GM19351 (cell line): ENCODE measurements around the gene NBL1.

Experiments used
- ATAC-seq: cut with Tn5 transposase; IDR thresholded peaks from one replicate; pipeline ENCODE4 v1.9.1; 2021; ENCODE audit warnings: mild to moderate bottlenecking, moderate library complexity; ENCODE audit not compliant: unreplicated experiment

NBL1 gene

DNA sequence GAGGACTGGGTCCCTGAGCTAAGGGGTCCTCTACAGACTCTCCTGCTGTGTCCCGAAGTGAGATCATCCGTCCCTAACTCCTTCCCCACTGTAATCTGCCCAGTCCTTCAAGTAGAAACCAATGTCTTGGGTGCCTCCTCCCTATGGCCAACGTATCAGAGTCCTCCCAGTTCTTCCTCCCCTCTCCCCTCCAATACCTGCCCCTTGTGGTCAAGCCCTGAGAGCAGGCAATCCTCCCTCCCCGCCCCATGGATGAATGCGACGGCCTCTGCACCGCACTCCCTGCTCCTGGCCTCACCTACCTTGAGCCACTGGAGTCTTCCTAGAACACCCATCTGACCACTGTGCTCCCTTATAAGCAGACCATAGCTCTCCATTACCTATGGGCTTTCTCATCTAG lies 51.7 kb downstream of the NBL1 start:
- ATAC-seq = no peak

DNA sequence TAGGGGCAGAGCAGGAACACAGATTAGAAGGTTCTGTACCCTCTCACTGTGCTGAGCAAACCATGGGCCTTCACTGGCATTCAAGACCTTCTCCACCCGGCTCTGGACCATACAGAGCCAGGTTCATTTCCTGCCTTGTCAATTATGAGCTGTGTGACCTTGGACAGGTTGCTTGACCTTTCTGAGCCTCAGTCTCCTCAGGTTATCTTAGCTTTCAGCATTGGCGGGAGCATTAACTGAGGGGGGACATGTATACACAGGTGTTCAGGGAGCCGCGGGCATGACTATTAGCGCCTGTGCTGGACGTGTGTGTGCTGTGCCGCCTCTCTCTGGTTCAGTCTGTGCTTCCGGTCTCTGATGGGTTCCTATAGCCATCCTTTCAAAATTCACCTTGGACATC lies 52.7 kb downstream of the NBL1 start:
- no peak for ATAC-seq

DNA sequence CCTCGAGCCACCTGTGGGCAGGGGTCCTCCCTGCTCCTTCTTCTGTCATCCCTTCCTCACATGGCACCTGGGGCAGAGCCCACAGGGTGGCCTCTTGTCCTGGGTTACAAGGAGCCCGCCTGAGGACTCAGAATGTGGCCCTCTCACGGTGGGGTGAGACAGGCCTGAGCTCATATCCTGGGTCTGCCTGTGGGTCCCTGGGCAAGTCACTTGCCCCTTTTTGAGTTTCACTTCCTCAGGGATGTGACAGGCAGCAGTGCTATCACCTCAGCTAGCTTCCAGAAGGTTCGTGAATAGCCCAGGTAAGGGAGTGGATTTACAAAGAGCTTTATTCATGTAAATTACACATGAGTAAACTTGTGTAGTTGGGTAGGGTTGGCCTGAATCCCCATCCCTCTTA lies 54.1 kb downstream of the NBL1 start:
- no peak for ATAC-seq

DNA sequence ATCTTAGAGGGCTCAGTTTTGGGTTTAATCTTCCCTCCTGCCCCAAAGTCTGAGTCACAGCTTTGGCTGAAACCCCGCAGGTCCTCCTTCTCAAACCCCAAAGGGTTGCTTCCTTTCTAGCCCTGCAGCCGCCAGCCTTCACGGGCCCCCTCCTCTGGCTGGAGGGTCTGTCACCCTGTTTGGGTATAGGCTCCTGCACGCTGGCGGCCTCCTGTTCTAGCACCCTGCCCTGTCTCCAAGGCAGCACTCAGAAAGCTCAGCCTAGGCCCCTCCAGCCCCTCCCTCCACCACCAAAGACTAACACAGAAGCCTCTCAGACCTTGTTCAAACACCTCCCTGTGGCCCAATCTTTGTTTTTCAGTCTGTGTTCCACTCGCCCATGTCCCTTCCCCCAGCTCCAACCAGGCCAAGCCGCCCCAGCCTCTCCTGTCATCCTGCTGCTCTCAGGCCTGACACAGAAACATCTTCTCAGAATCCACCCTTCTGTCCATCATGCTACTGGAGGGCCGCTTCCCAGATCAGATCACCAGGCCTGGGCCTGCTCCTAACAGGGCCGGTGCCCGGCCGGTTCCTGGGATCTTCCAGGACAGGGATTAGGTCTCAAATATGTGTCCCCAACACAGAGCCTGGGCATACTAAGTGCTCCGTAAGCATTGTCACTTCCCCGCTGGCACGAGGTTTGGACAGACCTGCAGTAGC lies 56.1 kb downstream of the NBL1 start:
- ATAC-seq = no peak

DNA sequence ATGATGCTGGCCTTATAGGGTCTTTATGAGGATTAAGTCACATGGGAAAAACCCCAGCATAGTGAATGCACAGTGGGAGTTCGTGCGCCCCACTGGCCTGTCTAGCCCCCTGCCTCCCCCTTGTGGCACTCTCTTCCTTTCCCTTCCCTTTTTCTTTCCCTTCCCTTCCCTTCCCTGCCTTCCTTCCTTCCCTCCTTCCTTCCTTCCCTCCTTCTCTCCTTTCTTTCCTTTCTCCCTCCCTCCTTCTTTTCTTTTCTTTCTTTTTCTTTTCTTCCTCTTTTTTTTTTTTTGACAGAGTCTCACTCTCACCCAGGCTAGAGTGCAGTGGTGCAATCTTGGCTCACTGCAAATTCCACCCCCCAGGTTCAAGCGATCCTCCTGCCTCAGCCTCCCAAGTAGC lies 59.2 kb downstream of the NBL1 start:
- no peak for ATAC-seq

DNA sequence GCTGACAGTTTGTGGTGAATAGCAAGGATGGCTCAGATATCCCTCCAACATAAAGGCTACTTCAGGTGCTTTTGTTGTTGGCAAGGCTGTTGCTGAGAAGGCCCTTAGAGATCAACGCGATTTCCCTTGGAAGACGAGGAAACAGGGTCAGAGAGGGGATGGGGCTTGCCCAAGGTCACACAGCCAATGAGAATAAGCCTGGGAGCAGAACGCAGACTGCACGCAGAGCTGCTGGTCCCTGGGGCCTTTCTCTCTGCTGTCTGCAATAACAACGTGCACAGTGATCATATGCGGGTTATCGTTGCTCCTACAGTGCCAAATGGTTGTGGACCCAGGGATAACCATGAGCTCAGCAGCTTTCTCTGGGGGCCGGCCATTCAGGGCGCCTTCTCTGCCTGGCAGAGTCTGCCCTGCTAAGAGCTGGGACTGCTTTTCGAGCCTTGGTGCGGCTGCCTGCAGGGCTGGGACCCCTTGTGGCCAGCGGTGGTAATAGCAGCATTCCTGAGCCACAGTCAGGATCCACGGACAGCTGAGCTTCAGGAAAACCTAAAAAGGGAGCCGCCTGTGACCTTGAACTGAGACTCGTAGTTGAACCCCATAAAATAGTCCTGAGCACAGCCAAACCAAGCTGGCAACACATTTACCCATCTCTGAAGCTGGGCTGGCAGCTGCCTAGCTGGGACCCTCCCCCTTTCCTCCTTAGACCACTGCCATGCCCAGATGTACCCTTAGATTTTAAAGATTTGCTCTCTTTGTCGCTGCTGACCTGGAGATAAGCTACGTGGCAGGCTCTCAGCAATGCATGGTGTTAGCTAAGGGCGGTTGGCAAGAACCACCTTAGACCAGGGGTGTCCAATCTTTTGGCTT lies 60.4 kb downstream of the NBL1 start:
- ATAC-seq = peak; percentile 47

DNA sequence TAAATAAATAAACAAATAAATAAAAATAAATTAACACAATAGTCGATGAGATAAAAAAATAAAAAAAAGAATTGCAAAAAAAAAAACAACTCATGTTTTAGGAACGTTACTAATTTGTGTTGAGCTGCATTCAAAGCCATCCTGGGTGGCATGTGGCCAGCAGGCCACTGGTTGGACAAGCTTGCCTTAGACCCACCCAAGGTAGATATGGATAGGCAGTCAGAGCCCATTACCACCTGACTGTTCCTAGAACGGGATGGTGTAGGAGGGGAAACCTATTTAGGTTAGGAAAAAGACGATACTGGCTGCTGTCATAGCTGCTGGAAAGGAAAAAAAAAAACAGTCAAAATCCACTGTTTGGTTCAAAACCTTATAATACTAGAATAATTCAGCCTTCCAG lies 61.4 kb downstream of the NBL1 start:
- ATAC-seq = no peak

DNA sequence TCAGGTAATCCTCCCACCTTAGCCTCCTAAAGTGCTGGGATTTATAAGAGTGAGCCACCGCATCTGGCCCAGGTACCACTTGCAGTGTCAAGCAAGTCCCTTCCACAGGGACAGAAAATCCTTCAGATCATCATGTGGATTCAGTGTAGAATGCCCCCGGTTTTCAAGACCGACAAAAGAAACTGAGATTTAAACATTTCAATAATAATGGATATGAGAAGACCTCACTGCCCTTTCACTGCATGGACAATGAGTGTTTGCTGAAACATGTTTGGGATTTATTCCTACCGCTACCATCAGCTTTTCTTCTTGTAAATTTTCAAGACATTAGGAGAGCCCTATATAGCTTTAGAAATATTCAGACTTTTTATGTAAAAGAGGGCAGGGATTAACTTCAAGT lies 62.0 kb downstream of the NBL1 start:
- ATAC-seq = no peak
